Colonic mucosa (tissue), 4 donors: Measurements from ENCODE around the gene IL5RA. TPM values are rescaled to one million over a fixed set of nuclear protein-coding genes. Genes with fewer than 3 reads are reported as not detected.

Experiments used
- DNase-seq: peaks from one replicate; pipeline ENCODE4 v3.0.0-alpha.2; 2020
- H3K27ac ChIP-seq: fragments of 200-600 bp; one replicate; pipeline ENCODE4 v1.8.0; 2021
- H3K27me3 ChIP-seq: fragments of 200-600 bp; one replicate; pipeline ENCODE4 v1.8.0; 2021
- H3K36me3 ChIP-seq: fragments of 200-600 bp; one replicate; pipeline ENCODE4 v1.8.0; 2021
- H3K4me1 ChIP-seq: fragments of 200-600 bp; one replicate; pipeline ENCODE4 v1.8.0; 2021; ENCODE audit warnings: mild to moderate bottlenecking
- H3K4me3 ChIP-seq: fragments of 200-600 bp; one replicate; pipeline ENCODE4 v1.8.0; 2021
- H3K9ac ChIP-seq, 2 donors: one replicate each; pipeline ENCODE4 v1.7.0; 2013; ENCODE audit warnings: control low read depth in 2 of 2, low read depth in 2 of 2, low read length in 2 of 2
- H3K9me3 ChIP-seq: fragments of 200-600 bp; one replicate; pipeline ENCODE4 v1.8.0; 2021
- intact Hi-C: fragments of 100-400 bp; cut with DNase I; formaldehyde crosslinking; loops from one replicate; pipeline ENCODE4 v1.14.1; 2022
- total RNA-seq, 2 donors: library from RNA; stranded (reverse); fragmentation: NEBNext Ultra II Directional in 1 of 2; extraction: Animal tissue kit (Norgen Biotek cat#: 25700) in 1 of 2; gene quantifications; one replicate each; pipeline ENCODE4 v1.2.1, GENCODE V29; 2021
- TF ChIP-seq, protein P1 (sequence below): fragments of 200-600 bp; IDR thresholded peaks from one replicate; pipeline ENCODE4 v1.8.0; 2022; ENCODE audit warnings: antibody characterized with exemption, mild to moderate bottlenecking
- donor health status: healthy.
- donor health status: DM: no; HTN: no; CAD: no.
- donor health status: DM: no; HTN: no; CAD: no.

Gene IL5RA
- total RNA-seq, 2 donors from 2014 or later: 0.15 to 0.21 TPM

DNA sequence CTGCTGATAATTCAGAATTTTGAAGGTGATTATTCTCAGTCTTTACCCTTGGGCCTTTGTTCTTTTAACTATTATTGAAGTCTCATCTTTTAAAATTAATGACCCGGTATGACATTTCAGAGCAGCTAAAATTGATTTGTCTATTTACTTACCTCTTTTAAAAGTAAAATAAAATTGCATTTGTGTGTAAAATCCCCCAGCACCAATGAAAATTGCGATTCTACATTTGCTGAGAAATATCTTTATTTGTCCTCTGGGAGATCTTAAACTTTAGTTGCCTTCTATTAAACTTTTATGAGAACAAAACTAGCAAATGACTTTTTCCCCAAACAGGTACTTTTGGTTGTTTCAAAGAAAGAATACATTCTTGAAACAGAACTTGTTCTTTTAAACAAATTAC lies 7.5 kb upstream of the IL5RA start:
- intact Hi-C loops: no loop called here

DNA sequence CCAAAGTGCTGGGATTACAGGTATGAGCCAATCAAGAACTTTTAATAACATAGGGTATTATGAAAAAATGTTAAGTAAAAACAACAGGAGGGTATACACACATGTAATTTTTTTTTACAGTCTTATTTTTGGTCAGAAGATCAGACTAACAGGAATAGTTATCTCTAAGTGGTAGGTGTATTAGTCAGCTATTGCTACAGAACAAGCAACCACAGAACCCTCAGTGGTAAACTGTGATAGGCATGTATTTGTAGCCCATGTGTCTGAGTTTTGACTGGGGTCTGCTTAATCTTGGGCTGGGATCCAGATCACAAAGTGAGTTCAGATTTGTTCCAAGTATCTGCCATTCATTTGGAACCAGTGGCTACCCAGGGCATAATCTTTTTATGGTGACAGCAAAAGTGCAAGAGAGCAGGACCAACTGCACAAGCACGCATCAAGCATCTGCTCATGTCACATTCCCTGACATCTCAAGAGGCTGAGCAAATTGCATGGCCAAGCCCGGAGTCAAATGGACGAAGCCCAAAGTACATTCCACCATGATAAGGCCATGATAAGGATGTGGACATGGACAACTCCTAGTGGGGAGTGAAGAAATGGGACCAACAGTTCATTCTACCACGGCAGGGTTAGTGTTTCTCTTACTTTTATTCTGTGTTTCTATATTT lies 3.0 kb upstream of the IL5RA start:
- Histone ChIP-seq H3K36me3 (no peaks in the 10 kb centered on the region), H3K9me3 (no peaks in the 10 kb centered on the region), H3K27ac (no peak overlapping the region), H3K9ac (no peak overlapping the region), H3K4me3 (no peak overlapping the region), H3K4me1 (no peaks in the 10 kb centered on the region), H3K27me3 (no peaks in the 10 kb centered on the region)
- TF ChIP-seq, protein P1, sequence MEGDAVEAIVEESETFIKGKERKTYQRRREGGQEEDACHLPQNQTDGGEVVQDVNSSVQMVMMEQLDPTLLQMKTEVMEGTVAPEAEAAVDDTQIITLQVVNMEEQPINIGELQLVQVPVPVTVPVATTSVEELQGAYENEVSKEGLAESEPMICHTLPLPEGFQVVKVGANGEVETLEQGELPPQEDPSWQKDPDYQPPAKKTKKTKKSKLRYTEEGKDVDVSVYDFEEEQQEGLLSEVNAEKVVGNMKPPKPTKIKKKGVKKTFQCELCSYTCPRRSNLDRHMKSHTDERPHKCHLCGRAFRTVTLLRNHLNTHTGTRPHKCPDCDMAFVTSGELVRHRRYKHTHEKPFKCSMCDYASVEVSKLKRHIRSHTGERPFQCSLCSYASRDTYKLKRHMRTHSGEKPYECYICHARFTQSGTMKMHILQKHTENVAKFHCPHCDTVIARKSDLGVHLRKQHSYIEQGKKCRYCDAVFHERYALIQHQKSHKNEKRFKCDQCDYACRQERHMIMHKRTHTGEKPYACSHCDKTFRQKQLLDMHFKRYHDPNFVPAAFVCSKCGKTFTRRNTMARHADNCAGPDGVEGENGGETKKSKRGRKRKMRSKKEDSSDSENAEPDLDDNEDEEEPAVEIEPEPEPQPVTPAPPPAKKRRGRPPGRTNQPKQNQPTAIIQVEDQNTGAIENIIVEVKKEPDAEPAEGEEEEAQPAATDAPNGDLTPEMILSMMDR: no peak
- DNase-seq: no peak
- intact Hi-C loops: no loop called here

More for the DNA sequence above, 7.5 kb upstream of the IL5RA start:
- DNase-seq: no peak
- H3K36me3 ChIP-seq: no peaks in the 10 kb centered on the region
- no peak overlapping the region for H3K27ac ChIP-seq
- no peak overlapping the region for H3K4me3 ChIP-seq
- no peaks in the 10 kb centered on the region for H3K27me3 ChIP-seq
- no peaks in the 10 kb centered on the region for H3K4me1 ChIP-seq
- no peak overlapping the region for H3K9ac ChIP-seq
- TF ChIP-seq, protein P1: no peak
- no peaks in the 10 kb centered on the region for H3K9me3 ChIP-seq

DNA sequence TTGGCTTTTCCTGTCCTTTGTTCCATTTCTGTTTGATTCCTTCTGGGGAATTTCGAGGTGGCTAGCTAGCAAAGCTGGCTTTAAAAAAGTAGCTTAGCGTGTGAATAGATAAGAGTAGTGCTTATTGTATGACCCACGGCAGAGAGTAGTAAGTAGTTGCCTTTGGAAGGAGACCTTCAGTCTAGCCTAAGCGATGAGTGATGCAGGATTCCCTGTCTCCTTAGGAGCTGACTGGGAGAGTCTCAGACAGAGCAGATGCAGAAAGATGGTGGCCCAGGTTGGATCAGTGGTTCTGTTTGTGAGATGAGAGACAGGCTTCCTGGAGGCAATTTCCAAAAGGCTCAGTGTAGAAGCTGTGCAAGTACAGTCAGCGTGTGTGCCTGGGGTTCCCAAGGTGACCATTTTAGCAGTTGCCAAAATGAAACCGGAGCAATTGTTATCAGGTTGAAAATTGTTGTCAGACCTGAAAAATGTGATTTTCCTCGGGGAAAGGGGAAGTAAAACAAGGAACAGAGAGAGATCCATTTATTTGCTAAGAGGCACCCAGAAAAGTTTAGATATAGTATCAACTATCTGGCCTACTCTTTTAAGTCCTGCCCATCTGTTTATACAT lies 681 bp upstream of the IL5RA start:
- Histone ChIP-seq H3K27me3 (no peaks in the 10 kb centered on the region), H3K27ac (no peak overlapping the region), H3K36me3 (no peaks in the 10 kb centered on the region), H3K4me1 (no peaks in the 10 kb centered on the region), H3K4me3 (no peak overlapping the region), H3K9ac (no peak overlapping the region), H3K9me3 (no peaks in the 10 kb centered on the region)
- intact Hi-C loops: no loop called here
- TF ChIP-seq, protein P1: no peak
- DNase-seq: no peak

DNA sequence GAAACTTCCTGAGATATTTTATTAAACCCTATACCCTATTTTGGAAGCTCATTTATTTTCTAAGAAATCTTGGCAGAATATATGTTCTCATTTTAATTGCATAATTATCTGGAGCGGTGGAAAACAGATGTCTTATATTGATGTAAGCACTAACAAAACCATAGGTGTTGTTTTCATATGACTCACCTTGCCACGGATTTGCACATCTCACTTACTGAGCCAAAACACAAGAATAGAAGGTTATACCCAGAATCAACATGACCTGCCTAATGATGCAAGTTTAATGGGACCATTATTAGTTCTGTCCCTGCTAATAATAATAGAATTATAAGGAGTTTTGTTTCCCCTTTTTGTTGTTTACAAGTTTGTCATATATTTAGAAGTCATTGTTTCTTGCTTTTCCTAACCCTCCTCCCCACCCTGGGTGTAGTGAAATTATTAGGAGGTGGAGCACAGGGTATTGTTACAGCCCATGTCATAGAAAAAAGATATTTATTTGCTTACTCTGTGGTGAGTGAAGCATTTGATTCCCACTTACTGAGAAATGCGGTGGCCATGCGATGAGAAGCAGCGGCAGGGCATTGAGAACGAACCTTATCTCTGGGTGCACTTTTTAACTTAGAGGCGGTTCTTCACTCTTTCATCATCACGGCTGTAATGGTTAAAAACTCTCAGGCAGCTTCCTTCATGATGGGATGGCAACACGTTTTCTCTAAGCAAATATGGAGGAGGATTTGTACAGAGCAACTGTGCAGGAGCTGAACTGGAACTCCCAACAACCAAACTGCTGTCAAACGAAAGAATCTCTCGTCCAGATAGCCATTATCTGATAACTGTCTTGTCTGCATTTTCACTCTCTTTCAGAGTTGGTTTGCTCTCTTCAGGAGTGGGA lies 521 bp downstream of the IL5RA start:
- DNase-seq: no peak
- intact Hi-C loops: no loop called here
- H3K9ac ChIP-seq: no peak overlapping the region
- H3K9me3 ChIP-seq: no peaks in the 10 kb centered on the region
- no peak overlapping the region for H3K27ac ChIP-seq
- TF ChIP-seq, protein P1: no peak
- no peaks in the 10 kb centered on the region for H3K27me3 ChIP-seq
- H3K4me3 ChIP-seq: no peak overlapping the region
- no peaks in the 10 kb centered on the region for H3K36me3 ChIP-seq
- no peaks in the 10 kb centered on the region for H3K4me1 ChIP-seq

DNA sequence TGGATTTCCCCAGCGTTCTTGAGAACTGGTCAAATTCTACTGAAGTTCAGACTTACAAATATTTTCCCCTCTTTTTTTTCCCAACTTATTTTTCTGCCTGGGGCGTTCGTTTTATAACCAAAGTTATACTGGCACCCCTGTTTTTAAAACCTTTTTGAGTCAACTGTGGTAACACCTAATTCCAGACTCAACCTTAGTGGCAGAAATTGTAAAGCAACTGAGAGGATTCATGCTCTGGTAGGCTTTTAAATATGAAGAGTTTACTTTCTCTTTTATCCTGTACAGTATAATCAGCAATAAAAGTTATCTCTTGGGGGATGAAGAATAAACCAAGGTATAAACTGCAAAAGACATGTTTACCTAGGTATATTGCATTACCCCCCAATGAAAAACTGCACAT lies 2.3 kb downstream of the IL5RA start:
- TF ChIP-seq, protein P1: no peak
- no peak for DNase-seq
- intact Hi-C loops: no loop called here
- Histone ChIP-seq H3K27ac (no peak overlapping the region), H3K9ac (no peak overlapping the region), H3K27me3 (no peaks in the 10 kb centered on the region), H3K36me3 (no peaks in the 10 kb centered on the region), H3K9me3 (no peaks in the 10 kb centered on the region), H3K4me3 (no peak overlapping the region), H3K4me1 (no peaks in the 10 kb centered on the region)
